GM23338 (cell line): Measurements from ENCODE around the gene ZNF550. TPM values are rescaled to one million over a fixed set of nuclear protein-coding genes. Genes with fewer than 3 reads are reported as not detected.

Experiments
- ATAC-seq: fragments of 200-7000 bp; cut with Tn5 transposase; 3 replicates; pipeline ENCODE4 v1.9.1; 2020
- DNase-seq: peaks from one replicate; pipeline ENCODE4 v3.0.0-alpha.2; 2015; ENCODE audit warnings: low spot score
- H2AFZ ChIP-seq: fragments of 200-600 bp; sonication (generic); 2 replicates; pipeline ENCODE4 v1.8.0; 2016; ENCODE audit warnings: antibody characterized with exemption, mild to moderate bottlenecking, moderate library complexity
- H3F3A ChIP-seq: fragments of 200-600 bp; sonication (generic); replicated peaks from 2 replicates; pipeline ENCODE4 v1.8.0; 2017; ENCODE audit warnings: antibody characterized with exemption, mixed run types, low read depth
- H3K27ac ChIP-seq: fragments of 200-600 bp; sonication (generic); 2 replicates; pipeline ENCODE4 v1.6.1; 2016; ENCODE audit warnings: low read depth
- H3K27me3 ChIP-seq: fragments of 200-600 bp; sonication (generic); 2 replicates; pipeline ENCODE4 v1.8.0; 2016; ENCODE audit warnings: mild to moderate bottlenecking, mixed run types, moderate library complexity; ENCODE audit not compliant: insufficient read depth
- H3K36me3 ChIP-seq: fragments of 200-600 bp; sonication (generic); 2 replicates; pipeline ENCODE4 v1.8.0; 2016; ENCODE audit warnings: mild to moderate bottlenecking; ENCODE audit not compliant: insufficient read depth
- H3K4me1 ChIP-seq: fragments of 200-600 bp; sonication (generic); 2 replicates; pipeline ENCODE4 v1.8.0; 2016; ENCODE audit warnings: mild to moderate bottlenecking, moderate library complexity; ENCODE audit not compliant: insufficient read depth
- H3K4me2 ChIP-seq: fragments of 200-600 bp; sonication (generic); 2 replicates; pipeline ENCODE4 v1.7.1; 2017; ENCODE audit warnings: mixed run types
- H3K4me3 ChIP-seq: fragments of 200-600 bp; sonication (generic); 2 replicates; pipeline ENCODE4 v1.6.1; 2016; ENCODE audit warnings: mixed run types
- H3K79me2 ChIP-seq: fragments of 200-600 bp; sonication (generic); replicated peaks from 2 replicates; pipeline ENCODE4 v1.8.0; 2017; ENCODE audit warnings: mild to moderate bottlenecking; ENCODE audit not compliant: insufficient read depth
- H3K9me2 ChIP-seq: fragments of 200-600 bp; sonication (generic); 2 replicates; pipeline ENCODE4 v1.8.0; 2017; ENCODE audit not compliant: insufficient read depth
- H4K20me1 ChIP-seq: fragments of 200-600 bp; sonication (generic); replicated peaks from 2 replicates; pipeline ENCODE4 v1.8.0; 2017; ENCODE audit warnings: mild to moderate bottlenecking; ENCODE audit not compliant: insufficient read depth
- H3K27ac Mint-ChIP-seq: 2 replicates; pipeline ENCODE4 v1.8.0; 2020; ENCODE audit warnings: inconsistent platforms, mild to moderate bottlenecking, moderate library complexity, mixed read lengths
- H3K27me3 Mint-ChIP-seq: 3 replicates; pipeline ENCODE4 v1.8.0; 2022; ENCODE audit warnings: low read depth, mild to moderate bottlenecking, moderate library complexity, mixed read lengths, inconsistent platforms; ENCODE audit not compliant: insufficient read depth, poor library complexity
- H3K36me3 Mint-ChIP-seq: 3 replicates; pipeline ENCODE4 v1.8.0; 2021; ENCODE audit warnings: low read depth, mild to moderate bottlenecking, inconsistent platforms, moderate library complexity, mixed read lengths
- H3K4me1 Mint-ChIP-seq: 3 replicates; pipeline ENCODE4 v1.8.0; 2020; ENCODE audit warnings: mild to moderate bottlenecking, inconsistent platforms, mixed read lengths
- H3K4me3 Mint-ChIP-seq: 3 replicates; pipeline ENCODE4 v1.8.0; 2021; ENCODE audit warnings: moderate library complexity, mild to moderate bottlenecking, inconsistent platforms, mixed read lengths
- H3K9me3 Mint-ChIP-seq: 3 replicates; pipeline ENCODE4 v1.8.0; 2020; ENCODE audit warnings: moderate library complexity, mild to moderate bottlenecking, inconsistent platforms, mixed read lengths
- CTCF ChIP-seq, 2 experiments: fragments of 200-600 bp in 1 of 2; sonication (generic) in 1 of 2; conservative IDR thresholded peaks; 2 replicates each; pipeline versions ENCODE4 v1.5.1 to v1.6.1; 2016 to 2017; ENCODE audit warnings: antibody characterized with exemption in 2 of 2, low read depth in 2 of 2, mild to moderate bottlenecking in 2 of 2, moderate library complexity in 1 of 2
- JUNB ChIP-seq: IDR thresholded peaks from one replicate; pipeline ENCODE4 v1.6.1; 2016; ENCODE audit warnings: antibody characterized with exemption; ENCODE audit not compliant: unreplicated experiment
- NANOG ChIP-seq: IDR thresholded peaks from 2 replicates; pipeline ENCODE4 v1.6.1; 2016; ENCODE audit warnings: antibody characterized with exemption, borderline replicate concordance
- POLR2AphosphoS5 ChIP-seq: IDR thresholded peaks from 2 replicates; pipeline ENCODE4 v1.6.1; 2016; ENCODE audit warnings: antibody characterized with exemption, low read depth
- REST ChIP-seq: IDR thresholded peaks from one replicate; pipeline ENCODE4 v1.6.1; 2018; ENCODE audit warnings: antibody characterized with exemption; ENCODE audit not compliant: unreplicated experiment
- ZNF114 ChIP-seq: fragments of 250-450 bp; sonication (Bioruptor Pico); IDR thresholded peaks from 2 replicates; pipeline ENCODE4 v1.5.0; 2020; ENCODE audit warnings: mild to moderate bottlenecking, moderate library complexity
- ZNF331 ChIP-seq: fragments of 250-450 bp; sonication (Bioruptor Pico); IDR thresholded peaks from 2 replicates; pipeline ENCODE4 v1.5.0; 2020; ENCODE audit warnings: low read depth, mild to moderate bottlenecking, moderate library complexity
- ZNF462 ChIP-seq: fragments of 250-450 bp; sonication (Bioruptor Pico); IDR thresholded peaks from 2 replicates; pipeline ENCODE4 v1.5.0; 2020; ENCODE audit warnings: mild to moderate bottlenecking, moderate library complexity
- polyA plus RNA-seq: library from polyadenylated mRNA; unstranded; fragments of >200 nt; fragmentation: Nextera tagmentation; extraction: Ambion mirVana; gene quantifications from 2 replicates; pipeline ENCODE4 v1.2.1, GENCODE V29; 2016
- total RNA-seq: library from RNA; depleted of rRNA; stranded (reverse); fragments of >200 nt; shearing (Covaris generic); gene quantifications from 2 replicates; pipeline ENCODE4 v1.2.3, GENCODE V29; 2014

The ZNF550 gene
- total and polyA plus RNA-seq, 2 experiments from 2014 or later, result 5.7 to 14.7 TPM

GRCh38 chr19:57512845-57513244 lies 46.8 kb downstream of the ZNF550 start (continued):
- TF ChIP-seq ZNF331 (CRISPR knock-in tag) (no peak), ZNF114 (no peak), REST (no peak), CTCF (conservative IDR thresholded peaks at IDR 0.05; ENCODE audit: low read depth in 2 of 2) (no peak)

- Histone ChIP-seq H3K4me1 (no peaks in the 10 kb centered on the region), H3K9me2 (no peaks in the 10 kb centered on the region), H3F3A (no peaks in the 10 kb centered on the region), H4K20me1 (no peaks in the 10 kb centered on the region), H3K27ac (no peak overlapping the region), H3K79me2 (no peaks in the 10 kb centered on the region), H3K27me3 (no peaks in the 10 kb centered on the region), H3K4me3 (no peak overlapping the region), H3K4me2 (no peak overlapping the region), H2AFZ (no peak overlapping the region), H3K36me3 (peaks cover 8% of the 10 kb centered on the region)
- no peak overlapping the region for H3K27ac Mint-ChIP-seq
- no peak overlapping the region for H3K4me3 Mint-ChIP-seq
- peaks cover 4% of the 10 kb centered on the region for H3K27me3 Mint-ChIP-seq
- H3K36me3 Mint-ChIP-seq, result peaks cover 84% of the 10 kb centered on the region
- no peak for ATAC-seq
- no peaks in the 10 kb centered on the region for H3K4me1 Mint-ChIP-seq
- no peak for DNase-seq
- H3K9me3 Mint-ChIP-seq, result peaks cover 45% of the 10 kb centered on the region
- TF ChIP-seq NANOG (no peak), JUNB (no peak), ZNF462 (CRISPR knock-in tag) (no peak), POLR2AphosphoS5 (no peak)
Measured at GRCh38 chr19:57511484-57511883, 48.2 kb downstream of the ZNF550 start.
